Measurements from ENCODE around the gene AMHR2. TPM values are rescaled to one million over a fixed set of nuclear protein-coding genes. Genes with fewer than 3 reads are reported as not detected.

Gene AMHR2
- total RNA-seq, 4 donors from 2014 or later: 0.52 to 12.4 TPM; not detected in 2

GRCh38 chr12:53461591-53461990 lies 37.9 kb downstream of the AMHR2 start:
- Histone ChIP-seq H3K9me3 (no peaks in the 10 kb centered on the region), H3K4me1 (no peaks in the 10 kb centered on the region), H3K27ac (no peak overlapping the region), H3K4me3 (no peak overlapping the region), H3K36me3 (no peaks in the 10 kb centered on the region), H3K27me3 (no peaks in the 10 kb centered on the region)
- TF ChIP-seq POLR2A (IDR thresholded peaks at IDR 0.05) (no peak), CTCF (IDR thresholded peaks at IDR 0.05) (no peak)
- intact Hi-C loops (cut with DNase I; ENCODE audit: low total_unique reads): no loop called here
- DNase-seq: no peak

GRCh38 chr12:53462935-53463334 lies 39.3 kb downstream of the AMHR2 start:
- intact Hi-C loops (cut with DNase I; ENCODE audit: low total_unique reads): no loop called here
- H3K4me1 ChIP-seq: no peaks in the 10 kb centered on the region
- no peaks in the 10 kb centered on the region for H3K36me3 ChIP-seq
- no peak overlapping the region for H3K4me3 ChIP-seq
- no peak for DNase-seq
- H3K27ac ChIP-seq: no peak overlapping the region
- H3K27me3 ChIP-seq: no peaks in the 10 kb centered on the region
- H3K9me3 ChIP-seq: no peaks in the 10 kb centered on the region
- no peak for TF ChIP-seq CTCF (IDR thresholded peaks at IDR 0.05)
- TF ChIP-seq POLR2A (IDR thresholded peaks at IDR 0.05): no peak

GRCh38 chr12:53463802-53464560 lies 40.3 kb downstream of the AMHR2 start:
- H3K4me1 ChIP-seq: no peaks in the 10 kb centered on the region
- no peaks in the 10 kb centered on the region for H3K36me3 ChIP-seq
- H3K9me3 ChIP-seq: no peaks in the 10 kb centered on the region
- H3K27ac ChIP-seq: no peak overlapping the region
- TF ChIP-seq CTCF (IDR thresholded peaks at IDR 0.05) (no peak), POLR2A (IDR thresholded peaks at IDR 0.05) (no peak)
- intact Hi-C loops (cut with DNase I; ENCODE audit: low total_unique reads): no loop called here
- no peak for DNase-seq
- no peaks in the 10 kb centered on the region for H3K27me3 ChIP-seq
- H3K4me3 ChIP-seq: no peak overlapping the region

GRCh38 chr12:53464685-53465418 lies 41.2 kb downstream of the AMHR2 start:
- no peaks in the 10 kb centered on the region for H3K9me3 ChIP-seq
- H3K4me3 ChIP-seq: no peak overlapping the region
- no peaks in the 10 kb centered on the region for H3K27me3 ChIP-seq
- intact Hi-C loops (cut with DNase I; ENCODE audit: low total_unique reads): no loop called here
- DNase-seq: no peak
- TF ChIP-seq POLR2A (IDR thresholded peaks at IDR 0.05) (no peak), CTCF (IDR thresholded peaks at IDR 0.05) (no peak)
- no peaks in the 10 kb centered on the region for H3K36me3 ChIP-seq
- no peak overlapping the region for H3K27ac ChIP-seq
- no peaks in the 10 kb centered on the region for H3K4me1 ChIP-seq

GRCh38 chr12:53465679-53466078 lies 42.0 kb downstream of the AMHR2 start:
- H3K9me3 ChIP-seq: no peaks in the 10 kb centered on the region
- TF ChIP-seq POLR2A (IDR thresholded peaks at IDR 0.05) (no peak), CTCF (IDR thresholded peaks at IDR 0.05) (no peak)
- H3K36me3 ChIP-seq: no peaks in the 10 kb centered on the region
- intact Hi-C loops (cut with DNase I; ENCODE audit: low total_unique reads): no loop called here
- DNase-seq: no peak
- no peaks in the 10 kb centered on the region for H3K4me1 ChIP-seq
- H3K27ac ChIP-seq: no peak overlapping the region
- no peaks in the 10 kb centered on the region for H3K27me3 ChIP-seq
- no peak overlapping the region for H3K4me3 ChIP-seq
